Measurements from ENCODE around the gene PIP5K1B. TPM values are rescaled to one million over a fixed set of nuclear protein-coding genes. Genes with fewer than 3 reads are reported as not detected.

Gene PIP5K1B
- polyA plus RNA-seq, 1 donor = 1.1 TPM

- DNase-seq (ENCODE audit: low read depth) = no peak
Measured at GRCh38 chr9:68808338-68808890, 103.4 kb downstream of the PIP5K1B start.

GRCh38 chr9:68817079-68817875 lies 112.2 kb downstream of the PIP5K1B start:
- no peak for DNase-seq (ENCODE audit: low read depth)

GRCh38 chr9:68819065-68819464 lies 114.0 kb downstream of the PIP5K1B start:
- no peak for DNase-seq (ENCODE audit: low read depth)

GRCh38 chr9:68821911-68822310 lies 116.9 kb downstream of the PIP5K1B start:
- DNase-seq (ENCODE audit: low read depth) = no peak

- DNase-seq (ENCODE audit: low read depth) = no peak
Measured at GRCh38 chr9:68822596-68823165, 117.6 kb downstream of the PIP5K1B start.

- DNase-seq (ENCODE audit: low read depth) = no peak
Measured at GRCh38 chr9:68825762-68826472, 120.9 kb downstream of the PIP5K1B start.

GRCh38 chr9:68827837-68828744 lies 123.1 kb downstream of the PIP5K1B start:
- DNase-seq (ENCODE audit: low read depth) = no peak

GRCh38 chr9:68832101-68832500 lies 127.1 kb downstream of the PIP5K1B start:
- no peak for DNase-seq (ENCODE audit: low read depth)

GRCh38 chr9:68832861-68833518 lies 128.0 kb downstream of the PIP5K1B start:
- DNase-seq (ENCODE audit: low read depth) = no peak

- DNase-seq (ENCODE audit: low read depth) = no peak
Measured at GRCh38 chr9:68834931-68835520, 130.0 kb downstream of the PIP5K1B start.

- no peak for DNase-seq (ENCODE audit: low read depth)
Measured at GRCh38 chr9:68836788-68837187, 131.7 kb downstream of the PIP5K1B start.

- no peak for DNase-seq (ENCODE audit: low read depth)
Measured at GRCh38 chr9:68838245-68838644, 133.2 kb downstream of the PIP5K1B start.

- no peak for DNase-seq (ENCODE audit: low read depth)
Measured at GRCh38 chr9:68841276-68842052, 136.4 kb downstream of the PIP5K1B start.

- DNase-seq (ENCODE audit: low read depth) = no peak
Measured at GRCh38 chr9:68842568-68842967, 137.5 kb downstream of the PIP5K1B start.

- no peak for DNase-seq (ENCODE audit: low read depth)
Measured at GRCh38 chr9:68843239-68843638, 138.2 kb downstream of the PIP5K1B start.

GRCh38 chr9:68844157-68844556 lies 139.1 kb downstream of the PIP5K1B start:
- DNase-seq (ENCODE audit: low read depth) = no peak

- no peak for DNase-seq (ENCODE audit: low read depth)
Measured at GRCh38 chr9:68844631-68845612, 139.9 kb downstream of the PIP5K1B start.

- DNase-seq (ENCODE audit: low read depth) = no peak
Measured at GRCh38 chr9:68847765-68848164, 142.7 kb downstream of the PIP5K1B start.
